Measurements from ENCODE around the gene TMOD2.
A peak's percentile ranks its signal among the peaks of the same experiment; 100 is the strongest.

Gene TMOD2

DNA sequence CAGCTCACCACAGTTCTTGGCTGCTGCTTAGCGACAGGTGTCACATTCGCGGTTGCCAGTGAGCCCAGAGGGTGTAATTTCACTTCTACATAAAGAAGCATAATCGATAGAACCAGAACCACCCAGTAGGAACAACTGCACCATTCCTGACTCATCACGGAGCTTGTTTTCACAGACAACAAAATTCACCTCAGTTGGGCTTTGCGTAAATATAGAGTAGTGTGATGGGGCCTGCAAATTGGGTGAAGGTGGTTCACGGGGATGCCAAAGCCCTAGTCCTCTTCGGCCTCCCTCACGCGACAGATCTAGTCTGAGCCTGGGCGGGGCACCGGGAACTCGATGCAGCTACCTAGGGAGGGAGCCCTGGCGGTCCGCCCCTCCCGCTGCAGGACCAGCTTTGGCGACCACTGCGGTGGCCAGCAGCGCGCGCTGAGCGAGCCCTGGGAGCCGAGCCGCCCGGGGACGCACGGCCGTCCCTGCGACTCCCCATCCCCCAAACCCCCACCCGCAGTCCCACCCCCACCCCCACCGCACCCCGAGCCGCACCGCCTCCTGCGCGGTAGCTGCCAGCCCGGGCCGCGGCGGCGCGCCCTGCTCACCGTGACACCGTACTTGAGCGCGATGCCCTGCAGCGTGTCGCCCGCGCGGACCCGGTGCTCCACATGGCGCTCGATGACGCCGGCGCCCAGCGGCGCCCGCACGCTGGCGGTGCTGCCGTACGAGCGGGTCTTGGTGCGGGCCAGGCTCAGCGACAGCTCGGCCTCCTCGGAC is 14.5 kb upstream of the TMOD2 start:
- peak; percentile 86 for DNase-seq

GRCh38 chr15:51737522-51738305 is 13.7 kb upstream of the TMOD2 start, which contains the start of gene LYSMD2:
TSS of gene LYSMD2 (minus strand) at chr15:51737655. CDS start at chr15:51737622, 33 bp downstream.
- DNase-seq = peak; percentile 89

GRCh38 chr15:51738553-51738952 is 12.8 kb upstream of the TMOD2 start:
- DNase-seq = no peak

DNA sequence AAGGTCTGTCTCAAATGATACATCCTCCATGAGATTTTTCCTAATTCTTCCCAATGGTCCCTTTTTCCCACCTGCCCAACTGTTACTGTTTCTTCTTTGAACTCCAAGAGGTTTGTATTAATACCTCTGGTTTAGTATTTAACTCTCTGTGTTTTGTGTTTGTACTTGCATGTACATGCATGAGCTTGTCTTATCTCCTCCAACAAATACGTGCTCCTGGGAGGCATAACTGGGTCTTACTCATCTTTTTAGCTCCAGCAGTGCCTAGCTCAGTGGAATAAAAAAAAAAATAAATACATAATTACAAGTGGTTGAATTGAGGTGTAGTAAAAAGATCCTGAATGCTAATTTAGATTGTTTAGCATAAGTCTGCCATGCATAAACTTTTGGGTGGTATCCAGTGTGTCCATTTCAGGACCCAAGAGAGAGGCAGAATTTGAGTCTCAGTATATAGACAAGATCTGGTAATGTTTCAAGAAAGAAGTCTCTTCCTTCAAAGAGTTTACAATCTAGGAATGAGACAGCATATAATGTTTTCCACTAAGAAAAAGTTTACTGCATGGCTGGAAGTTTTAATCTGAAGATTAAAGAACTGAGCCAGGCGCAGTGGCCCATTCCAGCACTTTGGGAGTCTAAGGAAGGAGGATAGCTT is 12.2 kb upstream of the TMOD2 start:
- DNase-seq = no peak

DNA sequence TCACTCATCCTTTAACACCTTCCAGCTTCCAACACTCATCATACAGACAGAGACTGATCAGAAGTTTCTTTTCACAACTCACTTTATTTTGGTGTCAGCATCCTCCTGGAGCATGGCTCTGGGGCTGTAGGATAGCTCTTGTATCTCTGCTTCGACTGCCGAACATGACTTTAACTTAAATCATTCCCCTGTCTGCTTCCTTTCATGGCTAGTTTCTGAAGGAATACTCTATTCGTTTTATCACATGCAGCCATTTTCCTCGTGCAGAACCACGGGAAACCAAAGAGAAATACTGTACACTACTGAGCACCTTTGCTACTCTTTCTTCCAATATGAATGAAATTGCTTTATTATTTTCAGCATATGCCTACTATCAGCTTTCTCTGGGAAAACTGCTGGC is 2.1 kb upstream of the TMOD2 start:
- DNase-seq = no peak

DNA sequence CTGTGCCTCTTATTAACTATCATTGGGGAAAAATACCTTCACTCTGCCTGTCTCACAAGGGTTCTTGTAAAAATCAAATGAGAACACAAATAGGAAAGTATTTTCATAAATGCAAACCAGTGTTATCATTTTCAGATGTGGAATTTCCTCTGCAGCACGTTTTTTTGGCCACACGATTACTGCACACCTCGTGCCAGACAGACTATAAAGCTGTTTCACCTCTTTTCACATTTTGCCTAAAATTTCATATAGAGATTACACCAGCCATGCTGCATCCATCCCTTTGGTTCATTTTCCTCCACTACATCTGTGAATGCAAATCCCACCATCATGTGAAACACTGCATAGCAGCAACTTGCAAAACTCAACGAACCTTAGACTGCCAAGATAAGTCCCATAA is 1.2 kb upstream of the TMOD2 start:
- no peak for DNase-seq

GRCh38 chr15:51751697-51752683 is 593 bp downstream of the TMOD2 start:
- DNase-seq = peak; percentile 67

GRCh38 chr15:51752888-51753287 is 1.5 kb downstream of the TMOD2 start:
- no peak for DNase-seq

- no peak for DNase-seq
Measured at GRCh38 chr15:51754267-51754666, 2.9 kb downstream of the TMOD2 start.

DNA sequence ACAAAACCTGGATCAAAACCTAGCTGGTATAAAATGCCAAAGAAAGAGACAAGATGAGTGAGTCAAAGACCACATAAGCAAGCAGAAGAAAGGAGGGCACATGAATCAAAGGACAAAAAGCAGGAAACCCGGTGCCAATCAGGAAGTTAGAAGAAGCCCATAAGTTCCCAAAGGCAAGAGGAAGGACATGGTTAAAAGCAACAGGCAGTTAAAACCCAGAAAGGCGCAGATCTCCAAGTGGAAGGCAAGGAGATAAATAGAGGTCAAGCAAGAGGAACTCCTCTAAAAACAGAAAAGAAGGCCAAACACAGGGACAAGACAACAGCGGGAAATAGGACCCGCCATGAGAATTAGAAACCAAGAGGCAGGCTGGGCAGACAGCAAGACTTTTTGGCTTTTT is 4.4 kb downstream of the TMOD2 start:
- DNase-seq = no peak

GRCh38 chr15:51756482-51756881 is 5.1 kb downstream of the TMOD2 start:
- no peak for DNase-seq

GRCh38 chr15:51757450-51757849 is 6.1 kb downstream of the TMOD2 start:
- no peak for DNase-seq

DNA sequence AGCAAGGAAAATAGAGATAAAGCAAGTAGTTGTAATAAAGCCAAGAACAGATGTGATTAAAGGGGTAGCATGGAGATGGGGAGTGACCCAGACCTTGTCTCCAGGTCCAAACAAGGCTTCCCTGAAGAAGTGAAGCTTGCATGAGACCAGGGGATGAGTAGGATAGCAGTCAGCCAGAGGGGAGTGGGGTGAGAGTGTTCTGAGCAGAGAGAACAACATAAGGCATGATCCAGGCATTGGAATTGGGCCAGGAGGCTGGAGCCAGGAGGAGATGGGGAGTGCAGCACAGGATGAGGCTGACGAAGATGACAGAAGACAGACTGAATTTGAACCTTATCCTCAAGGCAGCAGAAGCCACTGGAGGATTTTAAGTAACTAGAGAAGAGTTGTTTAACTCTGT is 7.2 kb downstream of the TMOD2 start:
- no peak for DNase-seq

DNA sequence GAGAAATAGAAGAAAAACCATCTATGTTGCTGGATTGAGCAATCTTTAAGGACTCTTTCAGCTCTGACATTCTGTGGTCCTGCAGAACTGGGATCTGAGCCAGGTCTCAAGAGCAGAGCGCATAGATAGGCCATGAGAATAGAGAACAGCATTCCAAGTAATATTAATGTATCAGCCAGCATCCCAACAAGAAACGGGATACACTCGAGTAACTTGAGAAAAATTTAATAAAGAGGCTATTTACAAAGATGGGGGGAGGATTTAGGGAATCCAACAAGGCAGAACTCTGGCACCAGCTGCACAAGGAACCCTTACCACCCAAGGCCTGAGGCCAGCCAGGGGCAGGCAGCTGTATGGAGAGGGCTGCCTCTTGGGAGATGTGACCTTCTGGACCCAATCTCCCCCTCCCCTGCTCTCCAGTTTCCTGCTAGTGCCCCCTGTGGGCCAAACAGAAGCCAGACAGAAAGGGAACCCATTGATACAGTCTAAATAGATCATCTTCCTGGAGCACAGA is 8.2 kb downstream of the TMOD2 start:
- DNase-seq = peak; percentile 67

- no peak for DNase-seq
Measured at GRCh38 chr15:51760805-51761204, 9.4 kb downstream of the TMOD2 start.

DNA sequence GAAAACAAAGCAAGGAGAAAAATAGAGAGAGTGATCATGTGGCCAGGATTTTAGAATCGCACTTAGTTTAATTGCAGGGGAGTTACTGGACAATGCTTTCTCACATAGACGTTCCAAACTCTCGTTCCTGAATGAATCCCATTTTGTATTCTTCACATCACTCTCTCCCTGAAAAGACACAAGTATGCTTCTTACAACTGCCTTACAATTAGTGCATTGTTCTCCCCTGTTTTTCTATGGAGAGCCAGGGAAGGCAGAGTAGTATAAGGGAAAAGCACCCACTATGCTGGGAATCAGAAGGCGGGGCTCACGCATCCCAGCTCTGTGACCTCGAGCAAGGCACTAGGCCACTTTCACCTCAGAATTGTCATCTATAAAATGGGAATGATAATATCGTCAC is 14.4 kb downstream of the TMOD2 start:
- no peak for DNase-seq

DNA sequence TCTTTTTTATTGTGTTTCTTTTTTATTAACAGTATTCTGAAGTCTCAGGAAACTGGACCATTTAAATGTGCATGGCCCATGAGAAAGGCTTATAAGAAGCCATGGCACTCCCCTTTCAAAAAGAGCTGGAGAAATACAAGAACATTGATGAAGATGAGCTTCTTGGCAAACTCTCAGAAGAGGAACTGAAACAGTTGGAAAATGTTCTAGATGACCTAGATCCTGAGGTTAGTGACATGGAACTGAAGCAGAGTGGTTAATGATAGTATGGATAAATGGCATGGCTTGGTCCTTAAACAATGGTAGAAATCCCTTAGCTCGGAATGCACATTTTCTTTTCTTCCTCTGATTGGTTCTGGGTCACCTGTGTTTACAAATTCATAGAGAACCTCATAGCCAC is 14.9 kb downstream of the TMOD2 start:
- no peak for DNase-seq

DNA sequence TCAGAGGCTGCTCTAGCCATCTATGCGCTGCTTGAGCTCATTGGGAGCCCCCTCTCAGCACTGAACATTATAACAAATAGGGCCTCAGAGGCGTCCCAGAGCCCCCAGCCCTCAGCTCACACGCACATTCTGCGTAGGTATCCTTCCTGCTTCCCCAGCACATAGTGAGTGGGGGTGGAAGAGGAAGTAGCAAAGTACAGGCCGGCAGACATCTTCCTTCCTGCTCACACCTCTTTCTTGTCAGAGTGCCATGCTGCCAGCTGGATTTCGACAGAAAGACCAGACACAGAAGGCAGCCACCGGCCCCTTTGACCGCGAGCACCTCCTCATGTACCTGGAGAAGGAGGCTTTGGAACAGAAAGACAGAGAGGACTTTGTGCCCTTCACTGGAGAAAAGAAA is 16.6 kb downstream of the TMOD2 start:
- DNase-seq = no peak

DNA sequence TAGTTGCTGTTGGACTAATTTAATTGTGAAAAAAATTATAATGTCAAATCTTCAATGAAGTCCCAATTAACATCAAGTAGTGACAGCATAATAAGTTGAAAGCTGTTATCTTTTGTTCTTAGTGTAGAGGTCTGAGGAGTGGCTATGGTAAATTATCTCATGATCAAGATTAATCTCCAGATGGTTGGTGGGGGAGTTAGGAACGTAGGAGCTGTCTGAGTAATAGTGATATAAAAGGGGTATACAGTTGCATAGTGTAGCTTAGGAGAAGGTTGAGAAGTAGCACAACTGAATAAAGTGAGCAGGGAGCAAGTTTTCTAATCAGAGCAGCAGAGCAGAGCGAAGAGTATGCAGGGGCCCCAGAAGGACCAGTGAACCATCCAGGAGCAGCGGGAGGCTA is 19.5 kb downstream of the TMOD2 start:
- no peak for DNase-seq

GRCh38 chr15:51771773-51772172 is 20.4 kb downstream of the TMOD2 start:
- no peak for DNase-seq

DNA sequence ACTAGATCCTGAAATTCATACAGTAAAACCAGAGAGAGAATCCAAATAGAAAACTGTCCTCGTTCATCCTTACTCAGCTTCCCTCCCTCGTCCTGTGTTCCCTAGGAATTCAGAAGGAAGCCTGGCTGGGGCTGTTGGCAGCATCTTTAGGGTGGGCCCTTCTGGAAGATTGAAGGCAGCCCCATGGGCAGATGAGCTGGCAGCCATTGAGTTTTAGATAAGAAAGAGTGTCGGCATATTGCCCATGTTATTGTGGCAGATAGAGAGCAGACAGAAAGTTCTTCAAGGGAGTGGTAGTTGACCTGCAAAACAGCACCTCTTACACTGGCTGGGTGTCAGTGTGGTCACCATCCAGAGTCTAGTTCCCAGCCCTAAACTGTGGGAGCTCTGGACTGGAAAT is 23.5 kb downstream of the TMOD2 start:
- DNase-seq = no peak

Measured in activated effector memory CD4-positive, alpha-beta T cell treated with anti-CD3 and anti-CD28 coated beads, Interleukin-2, amount 50 U/mL, for 16 hours (primary cell).